ENCODE data around the gene GSG1L.

Gene GSG1L

DNA sequence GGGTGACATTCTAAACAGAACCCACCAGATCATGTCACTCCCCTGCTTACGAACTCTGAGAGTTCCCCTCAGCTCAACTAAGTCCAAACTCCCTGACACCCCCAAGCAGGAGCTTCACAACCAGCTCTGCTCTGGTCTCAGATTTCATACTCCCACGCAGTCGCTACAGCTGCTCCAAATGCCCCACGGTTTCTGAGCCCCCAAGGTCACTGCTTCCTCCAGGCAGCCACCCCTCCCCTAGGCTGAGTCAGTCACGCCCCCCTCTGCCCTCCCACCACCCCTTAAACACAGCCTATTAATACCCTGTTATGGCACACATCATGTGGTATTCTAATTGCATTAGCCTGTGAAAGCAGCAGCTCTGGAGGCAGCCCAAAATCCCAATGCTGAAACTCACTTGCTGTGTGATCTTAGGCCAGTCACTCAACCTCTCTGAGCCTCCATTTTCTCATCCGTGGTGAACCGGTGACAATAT, 51.5 kb downstream of the GSG1L start:
- Histone ChIP-seq H3K36me3 (ENCODE audit: control insufficient read depth in 1 of 2, insufficient read depth in 2 of 2, low read depth in 1 of 2, low read length in 2 of 2) (no peaks in the 10 kb centered on the region), H3K27ac (ENCODE audit: low read length, poor library complexity, severe bottlenecking) (no peak overlapping the region), H4K8ac (ENCODE audit: low read length) (no peak overlapping the region), H3K18ac (ENCODE audit: low read depth in 1 of 2, low read length in 2 of 2) (no peak overlapping the region), H3K14ac (ENCODE audit: low read length in 2 of 2) (no peak overlapping the region), H3K27me3 (ENCODE audit: control insufficient read depth in 1 of 2, insufficient read depth in 1 of 2, low read length in 2 of 2) (peaks cover 11 to 42% of the 10 kb centered on the region in 2 experiments), H2AK5ac (ENCODE audit: low read length, severe bottlenecking) (no peak overlapping the region), H3K9me3 (ENCODE audit: control insufficient read depth, low read length) (no peaks in the 10 kb centered on the region), H3K4me3 (ENCODE audit: insufficient read depth in 1 of 2, low read depth in 1 of 2, low read length in 2 of 2) (no peak overlapping the region), H3K79me1 (replicated peaks; ENCODE audit: low read length, poor library complexity, severe bottlenecking) (no peaks in the 10 kb centered on the region), H3K4ac (ENCODE audit: low read depth in 1 of 2, low read length in 2 of 2) (no peak overlapping the region), H3K9ac (ENCODE audit: low read length) (no peak overlapping the region), H3K23ac (ENCODE audit: low read length in 2 of 2) (no peak overlapping the region), H3K4me2 (ENCODE audit: low read length, poor library complexity, severe bottlenecking) (no peak overlapping the region), H2BK5ac (ENCODE audit: low read depth, low read length, poor library complexity, severe bottlenecking) (no peak overlapping the region), H2AFZ (ENCODE audit: low read depth, low read length) (no peak overlapping the region), H4K91ac (ENCODE audit: low read length) (no peak overlapping the region), H2BK120ac (ENCODE audit: low read depth, low read length) (no peak overlapping the region), H2BK12ac (ENCODE audit: low read length in 2 of 2) (no peak overlapping the region), H2BK15ac (ENCODE audit: low read depth, poor library complexity, severe bottlenecking) (no peak overlapping the region), H3K4me1 (ENCODE audit: control insufficient read depth, insufficient read depth, low read depth, low read length) (no peaks in the 10 kb centered on the region)
- no peak for DNase-seq
- WGBS, result 49% methylated on average over 5 of the region's 7 CpGs

DNA sequence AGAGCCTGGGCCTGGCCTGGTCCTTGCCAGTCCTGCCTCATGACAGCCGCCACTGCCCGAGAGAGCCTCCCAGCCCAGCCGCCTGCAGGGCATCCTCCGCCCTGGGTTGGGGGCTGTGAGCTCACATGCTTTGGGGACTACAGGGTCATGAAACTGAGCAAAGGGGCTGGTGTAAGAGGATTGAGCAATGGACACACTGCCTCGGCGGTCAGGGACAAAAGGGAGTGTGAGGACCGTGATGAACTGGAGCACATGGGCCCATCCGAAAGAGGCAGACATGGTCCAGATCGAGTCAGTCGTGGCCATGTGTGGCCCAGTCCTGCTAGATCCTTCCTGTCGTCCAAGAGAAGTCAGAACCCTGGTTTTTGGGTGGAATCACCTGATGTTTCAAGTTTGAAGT, 52.3 kb downstream of the GSG1L start:
- H4K8ac ChIP-seq (ENCODE audit: low read length), result no peak overlapping the region
- no peak overlapping the region for H2AFZ ChIP-seq (ENCODE audit: low read depth, low read length)
- H3K4me2 ChIP-seq (ENCODE audit: low read length, poor library complexity, severe bottlenecking), result no peak overlapping the region
- no peak overlapping the region for H3K4ac ChIP-seq (ENCODE audit: low read depth in 1 of 2, low read length in 2 of 2)
- H3K36me3 ChIP-seq (ENCODE audit: control insufficient read depth in 1 of 2, insufficient read depth in 2 of 2, low read depth in 1 of 2, low read length in 2 of 2), result no peaks in the 10 kb centered on the region
- H3K27ac ChIP-seq (ENCODE audit: low read length, poor library complexity, severe bottlenecking), result no peak overlapping the region
- no peak overlapping the region for H2BK15ac ChIP-seq (ENCODE audit: low read depth, poor library complexity, severe bottlenecking)
- no peaks in the 10 kb centered on the region for H3K4me1 ChIP-seq (ENCODE audit: control insufficient read depth, insufficient read depth, low read depth, low read length)
- peak overlapping the region; percentile 45 for H3K9ac ChIP-seq (ENCODE audit: low read length)
- H2BK12ac ChIP-seq (ENCODE audit: low read length in 2 of 2), result no peak overlapping the region
- no peak overlapping the region for H2BK5ac ChIP-seq (ENCODE audit: low read depth, low read length, poor library complexity, severe bottlenecking)
- 84% methylated on average over 11 of the region's 11 CpGs for WGBS
- no peak overlapping the region for H3K18ac ChIP-seq (ENCODE audit: low read depth in 1 of 2, low read length in 2 of 2)
- no peak for DNase-seq
- no peak overlapping the region for H4K91ac ChIP-seq (ENCODE audit: low read length)
- H3K23ac ChIP-seq (ENCODE audit: low read length in 2 of 2), result no peak overlapping the region
- no peak overlapping the region for H3K4me3 ChIP-seq (ENCODE audit: insufficient read depth in 1 of 2, low read depth in 1 of 2, low read length in 2 of 2)
- no peak overlapping the region for H3K14ac ChIP-seq (ENCODE audit: low read length in 2 of 2)
- H2AK5ac ChIP-seq (ENCODE audit: low read length, severe bottlenecking), result no peak overlapping the region
- H3K27me3 ChIP-seq (ENCODE audit: control insufficient read depth in 1 of 2, insufficient read depth in 1 of 2, low read length in 2 of 2), result peaks cover 7 to 34% of the 10 kb centered on the region in 2 experiments
- H3K9me3 ChIP-seq (ENCODE audit: control insufficient read depth, low read length), result no peaks in the 10 kb centered on the region
- H3K79me1 ChIP-seq (replicated peaks; ENCODE audit: low read length, poor library complexity, severe bottlenecking), result no peaks in the 10 kb centered on the region
- H2BK120ac ChIP-seq (ENCODE audit: low read depth, low read length), result no peak overlapping the region

DNA sequence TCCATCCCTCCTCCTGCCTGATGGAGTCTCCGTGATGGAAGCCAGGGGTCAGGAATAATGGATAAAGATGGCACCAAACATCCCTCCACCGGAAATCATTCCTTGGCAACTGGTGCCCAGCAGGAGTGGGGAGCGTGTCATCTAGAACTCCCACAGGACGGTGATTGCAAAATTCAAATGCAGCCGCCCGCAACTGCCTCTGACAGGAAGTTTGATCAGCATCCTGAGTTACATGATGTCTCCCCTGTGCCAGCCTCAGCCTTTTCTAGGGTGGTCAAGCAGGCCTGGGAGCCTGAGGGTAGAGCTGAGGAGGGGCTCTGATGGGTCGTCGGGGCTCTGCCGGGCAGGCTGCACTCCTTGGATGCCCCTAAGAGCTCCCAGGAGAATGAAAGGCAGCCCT, 52.8 kb downstream of the GSG1L start:
- 75% methylated on average over 9 of the region's 9 CpGs for WGBS
- Histone ChIP-seq H2BK120ac (ENCODE audit: low read depth, low read length) (no peak overlapping the region), H2AFZ (ENCODE audit: low read depth, low read length) (no peak overlapping the region), H4K8ac (ENCODE audit: low read length) (no peak overlapping the region), H3K36me3 (ENCODE audit: control insufficient read depth in 1 of 2, insufficient read depth in 2 of 2, low read depth in 1 of 2, low read length in 2 of 2) (no peaks in the 10 kb centered on the region), H2AK5ac (ENCODE audit: low read length, severe bottlenecking) (no peak overlapping the region), H3K27ac (ENCODE audit: low read length, poor library complexity, severe bottlenecking) (no peak overlapping the region), H3K18ac (ENCODE audit: low read depth in 1 of 2, low read length in 2 of 2) (no peak overlapping the region), H3K4ac (ENCODE audit: low read depth in 1 of 2, low read length in 2 of 2) (no peak overlapping the region), H2BK5ac (ENCODE audit: low read depth, low read length, poor library complexity, severe bottlenecking) (no peak overlapping the region), H3K9ac (ENCODE audit: low read length) (peak overlapping the region; percentile 45), H3K4me2 (ENCODE audit: low read length, poor library complexity, severe bottlenecking) (no peak overlapping the region), H3K27me3 (ENCODE audit: control insufficient read depth in 1 of 2, insufficient read depth in 1 of 2, low read length in 2 of 2) (peaks cover 7 to 29% of the 10 kb centered on the region in 2 experiments), H3K23ac (ENCODE audit: low read length in 2 of 2) (no peak overlapping the region), H3K9me3 (ENCODE audit: control insufficient read depth, low read length) (no peaks in the 10 kb centered on the region), H2BK15ac (ENCODE audit: low read depth, poor library complexity, severe bottlenecking) (no peak overlapping the region), H4K91ac (ENCODE audit: low read length) (no peak overlapping the region), H3K79me1 (replicated peaks; ENCODE audit: low read length, poor library complexity, severe bottlenecking) (no peaks in the 10 kb centered on the region), H2BK12ac (ENCODE audit: low read length in 2 of 2) (no peak overlapping the region), H3K4me3 (ENCODE audit: insufficient read depth in 1 of 2, low read depth in 1 of 2, low read length in 2 of 2) (no peak overlapping the region), H3K4me1 (ENCODE audit: control insufficient read depth, insufficient read depth, low read depth, low read length) (no peaks in the 10 kb centered on the region), H3K14ac (ENCODE audit: low read length in 2 of 2) (no peak overlapping the region)
- DNase-seq, result no peak

DNA sequence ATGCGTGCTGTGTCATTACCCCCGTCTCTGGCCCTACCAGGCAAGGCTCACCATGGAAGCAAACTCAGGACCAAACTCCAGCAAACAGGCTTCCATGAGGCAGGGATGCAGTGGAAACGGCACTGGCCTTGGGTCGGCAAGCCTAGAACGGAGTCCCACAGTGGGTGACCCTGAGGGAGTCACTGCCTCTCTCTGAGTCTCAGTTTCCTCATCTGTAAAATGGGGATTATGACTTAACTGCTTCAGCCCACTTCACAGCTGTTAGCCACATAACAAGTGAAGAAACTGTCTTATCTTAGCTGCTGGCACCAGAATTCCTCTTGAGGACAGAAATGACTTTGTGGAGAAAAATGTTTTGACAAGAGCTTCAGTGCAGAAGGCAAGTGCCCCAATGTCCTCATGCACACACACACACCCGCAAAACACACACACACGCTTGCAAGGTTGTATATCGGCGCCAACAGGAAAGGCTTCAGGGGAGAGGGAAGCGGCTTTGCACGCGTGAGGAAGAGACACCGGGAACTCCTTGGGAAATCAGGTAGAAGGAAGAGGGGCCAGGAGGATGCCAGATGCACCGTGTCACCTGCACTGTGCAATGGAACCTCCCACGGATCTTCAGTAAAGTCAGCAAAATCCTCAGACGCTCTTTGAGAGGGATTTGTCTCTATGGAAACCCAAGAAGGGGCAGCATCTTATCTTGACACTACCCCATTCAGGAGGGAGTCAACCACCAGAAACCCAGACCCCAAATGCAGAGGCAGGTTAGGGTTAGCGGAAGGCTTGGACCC, 53.7 kb downstream of the GSG1L start:
- Histone ChIP-seq H2BK5ac (ENCODE audit: low read depth, low read length, poor library complexity, severe bottlenecking) (no peak overlapping the region), H3K23ac (ENCODE audit: low read length in 2 of 2) (no peak overlapping the region), H2AK5ac (ENCODE audit: low read length, severe bottlenecking) (no peak overlapping the region), H2AFZ (ENCODE audit: low read depth, low read length) (no peak overlapping the region), H3K79me1 (replicated peaks; ENCODE audit: low read length, poor library complexity, severe bottlenecking) (no peaks in the 10 kb centered on the region), H3K14ac (ENCODE audit: low read length in 2 of 2) (no peak overlapping the region), H3K27me3 (ENCODE audit: control insufficient read depth in 1 of 2, insufficient read depth in 1 of 2, low read length in 2 of 2) (peaks cover 7 to 20% of the 10 kb centered on the region in 2 experiments), H3K36me3 (ENCODE audit: control insufficient read depth in 1 of 2, insufficient read depth in 2 of 2, low read depth in 1 of 2, low read length in 2 of 2) (no peaks in the 10 kb centered on the region), H3K9me3 (ENCODE audit: control insufficient read depth, low read length) (no peaks in the 10 kb centered on the region), H3K4ac (ENCODE audit: low read depth in 1 of 2, low read length in 2 of 2) (no peak overlapping the region), H4K91ac (ENCODE audit: low read length) (no peak overlapping the region), H3K9ac (ENCODE audit: low read length) (no peak overlapping the region), H3K18ac (ENCODE audit: low read depth in 1 of 2, low read length in 2 of 2) (no peak overlapping the region), H3K27ac (ENCODE audit: low read length, poor library complexity, severe bottlenecking) (no peak overlapping the region), H2BK15ac (ENCODE audit: low read depth, poor library complexity, severe bottlenecking) (no peak overlapping the region), H3K4me3 (ENCODE audit: insufficient read depth in 1 of 2, low read depth in 1 of 2, low read length in 2 of 2) (no peak overlapping the region), H3K4me2 (ENCODE audit: low read length, poor library complexity, severe bottlenecking) (no peak overlapping the region), H4K8ac (ENCODE audit: low read length) (no peak overlapping the region), H2BK12ac (ENCODE audit: low read length in 2 of 2) (no peak overlapping the region), H2BK120ac (ENCODE audit: low read depth, low read length) (no peak overlapping the region), H3K4me1 (ENCODE audit: control insufficient read depth, insufficient read depth, low read depth, low read length) (no peaks in the 10 kb centered on the region)
- no peak for DNase-seq
- WGBS, result 82% methylated on average over 17 of the region's 17 CpGs
